ENCODE results near the gene TBX6. TPM values are rescaled to one million over a fixed set of nuclear protein-coding genes. Genes with fewer than 3 reads are reported as not detected.

TBX6 gene
- total RNA-seq, 1 donor from 2014 or later = 0.75 TPM

DNA sequence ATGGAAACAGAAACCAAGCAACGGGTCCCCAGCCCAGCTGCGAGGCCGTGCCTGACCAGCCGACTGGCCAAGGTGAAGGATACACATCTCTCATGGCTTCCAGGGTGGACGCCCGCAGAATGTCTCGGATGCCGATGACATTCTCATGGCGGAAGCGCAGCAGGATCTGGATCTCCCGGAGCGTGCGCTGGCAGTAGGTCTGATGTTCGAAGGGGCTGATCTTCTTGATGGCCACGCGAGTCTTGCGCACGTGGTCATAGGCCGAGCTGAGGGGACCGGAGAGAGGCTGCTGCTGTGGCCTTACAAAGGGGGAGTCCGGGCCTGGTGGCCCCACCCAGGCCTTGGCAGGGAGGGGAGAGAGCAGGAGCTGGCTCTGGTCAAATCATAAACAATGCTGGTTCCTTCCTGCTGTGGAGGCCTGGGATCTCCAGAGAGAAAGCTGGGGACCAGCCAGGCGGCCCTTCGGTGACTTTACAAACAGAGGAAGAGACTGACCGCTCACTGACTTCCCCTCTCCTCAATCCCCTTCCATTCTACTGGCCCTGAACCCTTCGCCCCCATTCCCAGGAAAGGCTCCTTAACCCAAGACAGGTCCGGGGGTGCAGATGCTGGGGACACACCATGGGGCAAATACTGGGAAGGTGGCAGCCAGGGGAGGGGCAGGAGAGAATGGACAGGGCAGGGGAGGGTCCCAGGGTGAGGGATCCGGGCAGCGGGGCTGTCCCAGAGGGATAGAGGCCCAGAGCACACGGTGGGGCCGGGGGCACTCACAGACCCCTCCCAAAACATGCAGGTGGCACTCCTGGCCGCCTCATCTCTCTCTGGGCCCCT is 30.2 kb upstream of the TBX6 start:
- Histone ChIP-seq H3K4me1 (peaks cover 0 to 9% of the 10 kb centered on the region in 2 donors), H3K27ac (peak overlapping the region; percentile 86 to 92), H3K36me3 (peaks cover 26 to 30% of the 10 kb centered on the region in 2 donors), H3K27me3 (no peaks in the 10 kb centered on the region), H3K4me3 (peak overlapping the region; percentile 88 to 99), H3K9me3 (no peaks in the 10 kb centered on the region)
- TF ChIP-seq, protein P1, sequence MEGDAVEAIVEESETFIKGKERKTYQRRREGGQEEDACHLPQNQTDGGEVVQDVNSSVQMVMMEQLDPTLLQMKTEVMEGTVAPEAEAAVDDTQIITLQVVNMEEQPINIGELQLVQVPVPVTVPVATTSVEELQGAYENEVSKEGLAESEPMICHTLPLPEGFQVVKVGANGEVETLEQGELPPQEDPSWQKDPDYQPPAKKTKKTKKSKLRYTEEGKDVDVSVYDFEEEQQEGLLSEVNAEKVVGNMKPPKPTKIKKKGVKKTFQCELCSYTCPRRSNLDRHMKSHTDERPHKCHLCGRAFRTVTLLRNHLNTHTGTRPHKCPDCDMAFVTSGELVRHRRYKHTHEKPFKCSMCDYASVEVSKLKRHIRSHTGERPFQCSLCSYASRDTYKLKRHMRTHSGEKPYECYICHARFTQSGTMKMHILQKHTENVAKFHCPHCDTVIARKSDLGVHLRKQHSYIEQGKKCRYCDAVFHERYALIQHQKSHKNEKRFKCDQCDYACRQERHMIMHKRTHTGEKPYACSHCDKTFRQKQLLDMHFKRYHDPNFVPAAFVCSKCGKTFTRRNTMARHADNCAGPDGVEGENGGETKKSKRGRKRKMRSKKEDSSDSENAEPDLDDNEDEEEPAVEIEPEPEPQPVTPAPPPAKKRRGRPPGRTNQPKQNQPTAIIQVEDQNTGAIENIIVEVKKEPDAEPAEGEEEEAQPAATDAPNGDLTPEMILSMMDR (IDR thresholded peaks at IDR 0.05) = no peak
- DNase-seq (ENCODE audit: low spot score in 2 of 2) = peak; percentile 32 to 86
- intact Hi-C loops (cut with DNase I) = loop anchor here (5.0 kb wide), 2 partner anchors 60 to 70 kb away; partner anchors contain the start of gene CORO1A

DNA sequence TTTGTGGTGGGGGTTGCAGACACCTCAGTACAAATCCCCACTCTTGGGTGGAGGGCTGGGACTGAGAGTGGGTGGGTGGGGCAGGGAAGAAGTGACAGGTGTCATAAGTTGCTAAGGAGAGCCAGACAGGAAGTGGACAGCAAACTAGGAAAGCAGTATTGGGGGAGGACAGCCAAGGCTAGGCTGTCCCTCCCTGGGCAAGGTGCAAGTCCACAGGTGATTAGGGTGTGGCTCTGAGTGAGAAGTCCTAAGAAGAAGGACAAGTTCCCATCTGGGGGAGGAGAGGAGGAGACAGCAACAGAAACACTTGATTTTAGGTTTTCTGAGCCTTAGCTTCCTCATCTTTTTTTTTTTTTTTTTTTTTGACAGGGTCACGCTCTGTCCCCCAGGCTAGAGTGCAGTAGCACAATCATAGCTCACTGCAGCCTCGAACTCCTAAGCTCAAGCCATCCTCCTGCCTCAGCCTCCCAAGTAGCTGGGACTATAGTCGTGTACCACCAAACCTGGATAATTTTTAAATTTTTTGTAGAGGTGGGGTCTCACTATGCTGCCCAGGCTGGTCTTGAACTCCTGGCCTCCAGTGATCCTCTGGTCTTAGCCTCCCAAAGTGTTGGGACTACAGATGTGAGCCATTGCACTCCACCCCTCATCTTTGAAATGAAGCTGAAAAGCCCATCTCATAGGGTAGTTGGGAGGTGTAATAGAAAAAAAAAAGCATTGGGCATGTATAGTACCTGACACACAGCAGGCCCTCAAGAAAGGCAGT is 28.8 kb upstream of the TBX6 start:
- H3K4me3 ChIP-seq = no peak overlapping the region
- no peaks in the 10 kb centered on the region for H3K27me3 ChIP-seq
- peaks cover 0 to 9% of the 10 kb centered on the region in 2 donors for H3K4me1 ChIP-seq
- TF ChIP-seq, protein P1 (IDR thresholded peaks at IDR 0.05) = no peak
- intact Hi-C loops (cut with DNase I) = loop anchor here (5.0 kb wide), 2 partner anchors 62 to 68 kb away; partner anchors contain the start of gene CORO1A
- DNase-seq (ENCODE audit: low spot score in 2 of 2) = no peak
- no peaks in the 10 kb centered on the region for H3K9me3 ChIP-seq
- H3K27ac ChIP-seq = peak overlapping the region in 1 of 2 donors; percentile 92
- peaks cover 38 to 43% of the 10 kb centered on the region in 2 donors for H3K36me3 ChIP-seq

DNA sequence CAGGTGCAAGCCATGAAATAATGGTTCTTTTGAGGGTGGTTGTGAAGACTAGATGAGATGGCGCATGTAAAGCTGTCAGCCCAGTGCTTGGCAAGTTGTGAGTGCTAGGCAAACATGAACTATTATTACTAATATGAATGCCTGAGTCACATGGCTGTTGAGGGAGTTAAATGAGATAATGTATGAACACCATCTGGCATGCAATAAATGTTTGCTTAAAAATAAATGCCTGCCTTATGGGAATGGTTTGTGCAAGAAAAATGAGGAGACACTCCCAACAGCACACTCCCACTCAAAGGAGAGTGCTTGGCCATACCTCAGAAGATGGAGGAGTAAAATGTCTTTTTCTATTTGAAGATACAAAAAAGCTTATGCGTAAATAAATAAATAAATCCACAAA is 27.7 kb upstream of the TBX6 start:
- Histone ChIP-seq H3K27ac (no peak overlapping the region), H3K4me1 (peaks cover 0 to 9% of the 10 kb centered on the region in 2 donors), H3K9me3 (no peaks in the 10 kb centered on the region), H3K27me3 (no peaks in the 10 kb centered on the region), H3K36me3 (peaks cover 46 to 51% of the 10 kb centered on the region in 2 donors), H3K4me3 (no peak overlapping the region)
- no peak for DNase-seq (ENCODE audit: low spot score in 2 of 2)
- TF ChIP-seq, protein P1 (IDR thresholded peaks at IDR 0.05) = no peak
- intact Hi-C loops (cut with DNase I) = no loop called here

DNA sequence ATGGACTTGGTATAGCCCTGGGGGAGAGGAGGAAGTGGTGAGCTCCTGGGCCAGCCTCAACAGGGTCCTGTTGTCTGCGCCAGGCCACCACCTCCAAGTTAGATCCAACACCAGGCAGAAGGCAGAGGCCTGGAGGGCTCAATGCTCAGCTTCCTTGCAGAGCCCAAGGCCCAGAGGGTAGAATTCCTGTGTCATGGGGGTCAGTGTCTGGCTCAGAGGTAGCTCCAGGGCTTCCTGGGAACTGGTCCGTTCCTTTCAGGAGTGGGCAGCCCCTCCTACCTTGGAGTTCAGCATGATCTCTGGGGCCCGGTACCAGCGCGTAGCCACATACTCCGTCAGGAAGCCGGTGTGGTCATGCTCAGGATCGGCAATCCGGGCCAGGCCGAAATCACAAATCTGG is 26.0 kb upstream of the TBX6 start:
- Histone ChIP-seq H3K36me3 (peaks cover 46 to 64% of the 10 kb centered on the region in 2 donors), H3K9me3 (no peaks in the 10 kb centered on the region)
- intact Hi-C loops (cut with DNase I) = no loop called here

More for the DNA sequence above, 26.0 kb upstream of the TBX6 start:
- Histone ChIP-seq H3K4me3 (no peak overlapping the region), H3K4me1 (peaks cover 0 to 3% of the 10 kb centered on the region in 2 donors), H3K27ac (no peak overlapping the region), H3K27me3 (no peaks in the 10 kb centered on the region)
- DNase-seq (ENCODE audit: low spot score in 2 of 2) = no peak
- TF ChIP-seq, protein P1 (IDR thresholded peaks at IDR 0.05) = no peak
